EL (cell line): ENCODE data around the gene CEACAM18.

Experiments
- DNase-seq: peaks from one replicate; pipeline ENCODE4 v3.0.0-alpha.2; 2016

CEACAM18 gene

DNA sequence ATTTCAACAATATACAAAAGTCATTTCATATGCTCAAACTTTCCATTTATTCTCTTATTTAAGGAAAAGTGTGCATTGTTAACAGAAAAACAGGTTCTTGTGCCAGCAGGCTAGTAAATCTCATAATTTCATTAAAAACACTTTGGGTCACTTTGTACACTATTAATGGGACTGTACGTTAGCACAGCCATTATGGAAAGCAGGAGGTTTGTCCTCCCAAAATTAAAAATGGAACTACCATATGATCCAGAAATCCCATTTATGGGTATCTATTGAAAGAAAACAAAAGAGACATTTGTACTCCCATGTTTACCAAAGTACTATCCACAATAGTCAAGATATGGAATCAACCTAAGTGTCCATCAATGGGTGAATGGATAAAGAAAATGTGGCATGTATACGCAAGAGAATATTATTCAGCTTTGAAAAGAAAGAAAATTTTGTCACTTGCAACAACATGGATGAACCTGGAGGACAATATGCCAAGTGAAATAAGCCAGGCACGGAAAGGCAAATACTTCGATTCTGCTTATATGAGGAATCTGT, 61.6 kb downstream of the CEACAM18 start:
- DNase-seq, result no peak
